Osteoblast (primary cell): Measurements from ENCODE around the gene AMN1. TPM values are rescaled to one million over a fixed set of nuclear protein-coding genes. Genes with fewer than 3 reads are reported as not detected.
"Not testable (repeated sequence)": the region's sequence is repeated elsewhere in the genome, so short reads cannot be mapped to it uniquely, and the experiment has no call there.

Experiments
- DNase-seq: peaks from one replicate; pipeline ENCODE4 v3.0.0; 2011; ENCODE audit warnings: low spot score, mixed read lengths; ENCODE audit not compliant: insufficient read length; ENCODE audit errors: missing footprints
- H2AFZ ChIP-seq: 2 replicates; pipeline ENCODE4 v1.6.0; 2011; ENCODE audit warnings: mild to moderate bottlenecking, low read length
- H3K27ac ChIP-seq: 2 replicates; pipeline ENCODE4 v1.5.1; 2011; ENCODE audit warnings: mild to moderate bottlenecking, low read depth, low read length, moderate library complexity
- H3K27me3 ChIP-seq: 2 replicates; pipeline ENCODE4 v1.6.0; 2012; ENCODE audit warnings: mild to moderate bottlenecking, control low read depth, inconsistent platforms, low read length, moderate library complexity; ENCODE audit not compliant: insufficient read depth
- H3K36me3 ChIP-seq: 2 replicates; pipeline ENCODE4 v1.5.1; 2011; ENCODE audit warnings: mild to moderate bottlenecking, low read length, control low read depth, moderate library complexity; ENCODE audit not compliant: insufficient read depth
- H3K4me1 ChIP-seq: 2 replicates; pipeline ENCODE4 v1.5.1; 2011; ENCODE audit warnings: mild to moderate bottlenecking, low read length, control low read depth, moderate library complexity; ENCODE audit not compliant: insufficient read depth
- H3K4me2 ChIP-seq: 2 replicates; pipeline ENCODE4 v1.6.0; 2011; ENCODE audit warnings: mild to moderate bottlenecking, low read length; ENCODE audit not compliant: insufficient read depth
- H3K4me3 ChIP-seq: fragments of 200-600 bp; sonication (generic); 3 replicates; pipeline ENCODE4 v1.5.1; 2012; ENCODE audit warnings: mild to moderate bottlenecking, low read length, inconsistent platforms; ENCODE audit not compliant: insufficient read depth
- H3K79me2 ChIP-seq: 2 replicates; pipeline ENCODE4 v1.6.0; 2012; ENCODE audit warnings: mild to moderate bottlenecking, low read length, control low read depth, inconsistent platforms; ENCODE audit not compliant: insufficient read depth
- H3K9me3 ChIP-seq: 2 replicates; pipeline ENCODE4 v1.5.1; 2011; ENCODE audit warnings: low read depth, low read length, control low read depth
- H4K20me1 ChIP-seq: 2 replicates; pipeline ENCODE4 v1.6.0; 2012; ENCODE audit warnings: mild to moderate bottlenecking, low read length, control low read depth; ENCODE audit not compliant: insufficient read depth
- total RNA-seq: library from RNA; depleted of rRNA; stranded (reverse); fragments of >200 nt; gene quantifications from 2 replicates; pipeline ENCODE4 v1.2.3, GENCODE V29; 2012
- TF ChIP-seq, protein P1 (sequence below): IDR thresholded peaks from 2 replicates; pipeline ENCODE4 v1.5.1; 2011; ENCODE audit warnings: mild to moderate bottlenecking, low read depth, low read length, moderate library complexity; ENCODE audit errors: extremely low read depth

Gene AMN1
- total RNA-seq, 1 donor: 5.4 TPM

DNA sequence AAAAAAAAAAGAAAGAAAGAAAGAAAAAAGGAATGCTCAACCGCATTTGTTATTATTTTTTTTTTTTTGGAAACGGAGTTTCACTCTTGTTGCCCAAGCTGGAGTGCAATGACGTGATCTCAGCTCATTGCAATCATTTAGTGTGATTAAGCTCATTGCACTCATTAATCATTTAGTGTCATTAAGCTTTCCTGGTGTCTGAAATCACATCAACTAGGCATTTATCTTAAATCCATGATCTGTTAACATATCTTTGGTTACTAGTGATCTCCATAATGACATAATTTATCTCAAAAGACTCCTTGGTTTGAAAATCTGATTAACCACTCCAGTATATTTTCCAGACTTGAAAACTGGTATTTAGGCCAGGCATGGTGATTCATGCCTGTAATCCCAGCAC, 43.0 kb downstream of the AMN1 start:
- H3K9me3 ChIP-seq: peaks cover 2% of the 10 kb centered on the region
- H4K20me1 ChIP-seq: no peaks in the 10 kb centered on the region
- no peaks in the 10 kb centered on the region for H3K36me3 ChIP-seq
- TF ChIP-seq, protein P1, sequence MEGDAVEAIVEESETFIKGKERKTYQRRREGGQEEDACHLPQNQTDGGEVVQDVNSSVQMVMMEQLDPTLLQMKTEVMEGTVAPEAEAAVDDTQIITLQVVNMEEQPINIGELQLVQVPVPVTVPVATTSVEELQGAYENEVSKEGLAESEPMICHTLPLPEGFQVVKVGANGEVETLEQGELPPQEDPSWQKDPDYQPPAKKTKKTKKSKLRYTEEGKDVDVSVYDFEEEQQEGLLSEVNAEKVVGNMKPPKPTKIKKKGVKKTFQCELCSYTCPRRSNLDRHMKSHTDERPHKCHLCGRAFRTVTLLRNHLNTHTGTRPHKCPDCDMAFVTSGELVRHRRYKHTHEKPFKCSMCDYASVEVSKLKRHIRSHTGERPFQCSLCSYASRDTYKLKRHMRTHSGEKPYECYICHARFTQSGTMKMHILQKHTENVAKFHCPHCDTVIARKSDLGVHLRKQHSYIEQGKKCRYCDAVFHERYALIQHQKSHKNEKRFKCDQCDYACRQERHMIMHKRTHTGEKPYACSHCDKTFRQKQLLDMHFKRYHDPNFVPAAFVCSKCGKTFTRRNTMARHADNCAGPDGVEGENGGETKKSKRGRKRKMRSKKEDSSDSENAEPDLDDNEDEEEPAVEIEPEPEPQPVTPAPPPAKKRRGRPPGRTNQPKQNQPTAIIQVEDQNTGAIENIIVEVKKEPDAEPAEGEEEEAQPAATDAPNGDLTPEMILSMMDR: no peak
- DNase-seq: no peak
- H3K4me2 ChIP-seq: no peak overlapping the region
- H3K4me1 ChIP-seq: no peaks in the 10 kb centered on the region
- no peak overlapping the region for H2AFZ ChIP-seq
- no peak overlapping the region for H3K4me3 ChIP-seq
- H3K79me2 ChIP-seq: no peaks in the 10 kb centered on the region
- no peaks in the 10 kb centered on the region for H3K27me3 ChIP-seq
- no peak overlapping the region for H3K27ac ChIP-seq

DNA sequence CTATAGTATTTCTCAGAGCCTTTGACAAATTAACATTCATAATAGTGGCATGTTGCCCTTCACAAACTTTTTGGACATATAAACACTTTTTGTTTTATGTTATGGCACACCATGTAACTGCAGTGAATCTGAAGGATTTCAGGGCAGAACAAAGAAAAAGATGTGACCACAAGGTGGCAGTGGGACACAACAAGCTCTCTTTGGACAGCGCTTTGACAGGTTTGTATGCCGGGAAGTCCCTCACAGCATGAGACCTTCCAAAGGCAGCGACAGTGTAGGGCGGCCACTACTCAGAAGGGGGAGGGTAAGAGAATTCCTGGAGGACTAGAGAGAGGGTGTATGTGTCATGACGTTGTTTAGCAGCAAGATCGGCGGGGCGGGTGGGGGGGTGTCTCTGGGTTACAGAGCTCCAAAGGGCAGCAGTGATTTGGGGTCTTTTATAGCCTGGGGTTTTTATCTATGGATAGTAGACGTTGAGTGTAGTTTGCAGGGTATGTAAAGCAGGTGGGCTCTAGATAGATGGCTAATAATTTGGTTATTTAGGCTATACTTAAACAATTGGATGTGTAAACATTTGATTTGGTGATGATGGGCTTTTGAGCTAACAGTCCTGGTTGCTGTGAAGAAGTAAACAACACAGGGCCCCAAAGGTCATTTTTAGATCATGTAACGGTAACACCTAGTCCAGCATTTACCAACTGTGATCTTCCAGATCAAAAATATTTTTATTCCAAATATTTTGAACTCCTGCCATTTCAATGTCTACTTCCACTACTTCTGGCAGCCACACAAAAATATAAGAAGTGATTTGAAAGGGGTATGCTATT, 46.5 kb downstream of the AMN1 start:
- TF ChIP-seq, protein P1: peak; percentile 79
- peak; percentile 34 for DNase-seq
- no peaks in the 10 kb centered on the region for H3K36me3 ChIP-seq

DNA sequence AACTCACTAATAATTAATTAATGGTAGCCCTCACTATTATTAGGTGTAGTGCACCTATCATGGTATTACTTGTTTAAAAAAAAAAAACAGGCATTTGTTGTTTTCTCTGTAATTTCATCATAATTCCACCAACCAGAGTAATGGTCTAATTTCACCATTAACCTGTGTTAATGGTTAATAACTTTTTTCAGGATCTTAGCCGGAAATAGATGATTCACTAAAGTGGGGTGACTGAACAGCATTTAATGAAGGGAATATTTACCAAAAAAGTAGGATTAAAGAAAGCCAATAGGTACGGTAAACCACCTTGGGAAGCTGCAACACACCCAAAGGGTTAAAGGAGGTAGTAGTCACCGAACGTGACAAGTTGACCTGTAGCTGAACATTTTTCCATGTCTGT, 56.3 kb downstream of the AMN1 start:
- no peaks in the 10 kb centered on the region for H3K79me2 ChIP-seq
- TF ChIP-seq, protein P1: no peak
- H3K36me3 ChIP-seq: no peaks in the 10 kb centered on the region
- peaks cover 7% of the 10 kb centered on the region for H3K9me3 ChIP-seq
- no peak overlapping the region for H3K27ac ChIP-seq
- H4K20me1 ChIP-seq: no peaks in the 10 kb centered on the region
- H3K4me3 ChIP-seq: no peak overlapping the region
- peaks cover 3% of the 10 kb centered on the region for H3K4me1 ChIP-seq
- H2AFZ ChIP-seq: no peak overlapping the region
- H3K27me3 ChIP-seq: no peaks in the 10 kb centered on the region
- DNase-seq: no peak
- no peak overlapping the region for H3K4me2 ChIP-seq

More for the DNA sequence above, 46.5 kb downstream of the AMN1 start:
- peaks cover 2% of the 10 kb centered on the region for H3K9me3 ChIP-seq
- no peak overlapping the region for H3K27ac ChIP-seq
- H3K27me3 ChIP-seq: no peaks in the 10 kb centered on the region
- H4K20me1 ChIP-seq: no peaks in the 10 kb centered on the region
- H2AFZ ChIP-seq: no peak overlapping the region
- no peaks in the 10 kb centered on the region for H3K79me2 ChIP-seq
- no peaks in the 10 kb centered on the region for H3K4me1 ChIP-seq
- no peak overlapping the region for H3K4me2 ChIP-seq
- H3K4me3 ChIP-seq: no peak overlapping the region

DNA sequence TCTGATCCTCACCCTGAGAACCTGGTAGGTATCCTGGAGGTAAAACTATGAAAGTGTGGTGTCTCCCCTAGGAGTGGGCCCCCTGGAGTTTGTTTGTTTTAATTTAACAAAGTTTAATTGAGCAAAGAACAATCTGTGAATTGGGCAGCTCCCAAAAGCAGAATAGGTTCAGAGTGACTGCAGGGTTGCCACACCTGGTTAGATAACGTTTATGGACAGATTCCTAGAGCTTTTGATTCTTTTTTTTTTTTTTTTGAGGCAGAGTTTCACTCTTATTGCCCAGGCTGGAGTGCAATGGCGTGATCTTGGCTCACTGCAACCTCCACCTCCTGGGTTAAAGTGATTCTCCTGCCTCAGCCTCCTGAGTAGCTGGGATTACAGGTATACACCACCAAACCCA, 59.2 kb downstream of the AMN1 start:
- not testable (repeated sequence) for H3K79me2 ChIP-seq, H3K36me3 ChIP-seq, H3K4me1 ChIP-seq, H2AFZ ChIP-seq, H4K20me1 ChIP-seq, DNase-seq, H3K27me3 ChIP-seq, H3K27ac ChIP-seq, H3K9me3 ChIP-seq, H3K4me2 ChIP-seq, H3K4me3 ChIP-seq
